Occipital lobe (tissue), 1 donor: ENCODE results near the gene RPN2. TPM values are rescaled to one million over a fixed set of nuclear protein-coding genes. Genes with fewer than 3 reads are reported as not detected.

Experiments
- total RNA-seq: library from RNA; depleted of rRNA; stranded (reverse); fragments of >200 nt; gene quantifications from one replicate; pipeline ENCODE4 v1.2.3, GENCODE V29; 2014

Gene RPN2
- total RNA-seq, 1 donor from 2014 or later = 105 TPM

Other genes starting within 250 kb of the RPN2 start
- 26.7 TPM for gene SAMHD1, start 227.6 kb upstream of the RPN2 start, total RNA-seq
- 28.5 TPM for gene RBL1, start 83.3 kb upstream of the RPN2 start, total RNA-seq
- gene MROH8, start 218 bp downstream of the RPN2 start, total RNA-seq = 3.0 TPM
- gene GHRH, start 82.5 kb downstream of the RPN2 start, total RNA-seq = not detected
- gene MANBAL, start 110.3 kb downstream of the RPN2 start, total RNA-seq = 9.2 TPM
- 19.2 TPM for gene SRC, start 166.8 kb downstream of the RPN2 start, total RNA-seq